Astrocyte (in vitro differentiated cells and primary cell): ENCODE results near the gene RGPD8.

ENCODE experiments used
- CTCF ChIP-seq: IDR thresholded peaks from 2 replicates; pipeline ENCODE4 v1.5.1; 2011; ENCODE audit warnings: low read depth, mild to moderate bottlenecking, inconsistent platforms, low read length, moderate library complexity; ENCODE audit not compliant: insufficient read depth
- EZH2 ChIP-seq: IDR thresholded peaks from 2 replicates; pipeline ENCODE4 v1.6.1; 2012; ENCODE audit warnings: mild to moderate bottlenecking, low read length, inconsistent platforms; ENCODE audit not compliant: insufficient read depth

- TF ChIP-seq CTCF (no peak), EZH2 (no peak)
Observed at GRCh38 chr2:112459372-112459771, 25.9 kb upstream of the RGPD8 start.
